Measurements from ENCODE around the gene ARL6IP6. TPM values are rescaled to one million over a fixed set of nuclear protein-coding genes. Genes with fewer than 3 reads are reported as not detected.

Gene ARL6IP6
- total and polyA plus RNA-seq, 10 of the 15 experiments (the other 5 are each of a cell fraction or from before 2014, with no cell fraction given) = 15.8 to 87.3 (median 28.4) TPM

DNA sequence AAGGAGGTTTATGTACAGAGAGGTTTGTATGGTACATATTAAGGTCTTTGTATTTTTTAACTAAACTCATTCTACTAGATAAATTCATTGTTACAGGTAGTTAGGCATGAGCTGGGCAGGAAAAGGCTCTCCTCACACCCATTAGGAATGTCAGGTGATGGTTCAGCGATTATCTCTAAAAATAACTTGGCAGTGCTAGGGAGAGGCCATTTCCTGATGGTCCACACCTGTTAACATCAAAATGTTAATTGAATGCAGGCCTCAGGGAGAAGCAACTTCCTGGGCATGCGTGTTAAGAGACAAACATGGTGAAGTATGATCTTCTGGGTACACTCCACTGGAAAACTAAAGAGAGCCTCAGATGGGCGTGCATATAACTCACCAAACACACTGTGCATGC, 73.6 kb downstream of the ARL6IP6 start:
- Histone ChIP-seq H3K27me3 (replicated peaks in 1 of 2; ENCODE audit: control insufficient read depth in 2 of 2, insufficient read depth in 2 of 2, low read length in 1 of 2) (no peaks in the 10 kb centered on the region; a peak in 1 of 4 replicates), H3K4me3 (no peak overlapping the region), H3K9ac (ENCODE audit: control insufficient read depth, insufficient read depth, low read length) (no peak overlapping the region), H3K36me3 (ENCODE audit: control insufficient read depth in 2 of 2, insufficient read depth in 2 of 2, low read length in 1 of 2) (no peaks in the 10 kb centered on the region), H3K9me3 (replicated peaks; ENCODE audit: control insufficient read depth, insufficient read depth, low read length) (no peaks in the 10 kb centered on the region; the same call in 2 of the 3 replicates), H4K20me1 (ENCODE audit: control insufficient read depth, insufficient read depth) (no peaks in the 10 kb centered on the region), H3K27ac (ENCODE audit: control insufficient read depth, insufficient read depth) (no peak overlapping the region), H2AFZ (ENCODE audit: control insufficient read depth, low read depth, low read length) (no peak overlapping the region), H3K4me1 (ENCODE audit: control insufficient read depth, insufficient read depth, low read length) (no peaks in the 10 kb centered on the region), H3K4me2 (ENCODE audit: control insufficient read depth, insufficient read depth) (no peak overlapping the region), H3K79me2 (ENCODE audit: control insufficient read depth, insufficient read depth, low read length) (no peaks in the 10 kb centered on the region)
- in situ Hi-C loops (cut with MboI) = no loop called here
- FAIRE-seq (no peak), DNase-seq (ENCODE audit: low read depth, low spot score) (no peak), ATAC-seq (no peak)
- SMC1A ChIA-PET (ENCODE audit: uncharacterized antibody, unreplicated experiment) = no interaction called here
- intact Hi-C loops (cut with micrococcal nuclease; ENCODE audit: unreplicated experiment) = no loop called here
- WGBS (ENCODE audit: insufficient coverage, insufficient replicate concordance, low lambda C conversion rate, missing lambda C conversion rate) = 3% methylated on average over 3 of the region's 3 CpGs
- RAD21 ChIA-PET (ENCODE audit: unreplicated experiment) = no interaction called here
- POLR2A ChIA-PET = no interaction called here
- CTCF ChIA-PET = no interaction called here
- BruUV-seq (replicated peaks) = no TSS peak
- TF ChIP-seq, protein P1, sequence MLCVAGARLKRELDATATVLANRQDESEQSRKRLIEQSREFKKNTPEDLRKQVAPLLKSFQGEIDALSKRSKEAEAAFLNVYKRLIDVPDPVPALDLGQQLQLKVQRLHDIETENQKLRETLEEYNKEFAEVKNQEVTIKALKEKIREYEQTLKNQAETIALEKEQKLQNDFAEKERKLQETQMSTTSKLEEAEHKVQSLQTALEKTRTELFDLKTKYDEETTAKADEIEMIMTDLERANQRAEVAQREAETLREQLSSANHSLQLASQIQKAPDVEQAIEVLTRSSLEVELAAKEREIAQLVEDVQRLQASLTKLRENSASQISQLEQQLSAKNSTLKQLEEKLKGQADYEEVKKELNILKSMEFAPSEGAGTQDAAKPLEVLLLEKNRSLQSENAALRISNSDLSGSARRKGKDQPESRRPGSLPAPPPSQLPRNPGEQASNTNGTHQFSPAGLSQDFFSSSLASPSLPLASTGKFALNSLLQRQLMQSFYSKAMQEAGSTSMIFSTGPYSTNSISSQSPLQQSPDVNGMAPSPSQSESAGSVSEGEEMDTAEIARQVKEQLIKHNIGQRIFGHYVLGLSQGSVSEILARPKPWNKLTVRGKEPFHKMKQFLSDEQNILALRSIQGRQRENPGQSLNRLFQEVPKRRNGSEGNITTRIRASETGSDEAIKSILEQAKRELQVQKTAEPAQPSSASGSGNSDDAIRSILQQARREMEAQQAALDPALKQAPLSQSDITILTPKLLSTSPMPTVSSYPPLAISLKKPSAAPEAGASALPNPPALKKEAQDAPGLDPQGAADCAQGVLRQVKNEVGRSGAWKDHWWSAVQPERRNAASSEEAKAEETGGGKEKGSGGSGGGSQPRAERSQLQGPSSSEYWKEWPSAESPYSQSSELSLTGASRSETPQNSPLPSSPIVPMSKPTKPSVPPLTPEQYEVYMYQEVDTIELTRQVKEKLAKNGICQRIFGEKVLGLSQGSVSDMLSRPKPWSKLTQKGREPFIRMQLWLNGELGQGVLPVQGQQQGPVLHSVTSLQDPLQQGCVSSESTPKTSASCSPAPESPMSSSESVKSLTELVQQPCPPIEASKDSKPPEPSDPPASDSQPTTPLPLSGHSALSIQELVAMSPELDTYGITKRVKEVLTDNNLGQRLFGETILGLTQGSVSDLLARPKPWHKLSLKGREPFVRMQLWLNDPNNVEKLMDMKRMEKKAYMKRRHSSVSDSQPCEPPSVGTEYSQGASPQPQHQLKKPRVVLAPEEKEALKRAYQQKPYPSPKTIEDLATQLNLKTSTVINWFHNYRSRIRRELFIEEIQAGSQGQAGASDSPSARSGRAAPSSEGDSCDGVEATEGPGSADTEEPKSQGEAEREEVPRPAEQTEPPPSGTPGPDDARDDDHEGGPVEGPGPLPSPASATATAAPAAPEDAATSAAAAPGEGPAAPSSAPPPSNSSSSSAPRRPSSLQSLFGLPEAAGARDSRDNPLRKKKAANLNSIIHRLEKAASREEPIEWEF (IDR thresholded peaks at IDR 0.05; ENCODE audit: insufficient replicate concordance, low read depth, low read length) = no peak
- TF ChIP-seq ZNF384 (IDR thresholded peaks at IDR 0.05; ENCODE audit: borderline replicate concordance, low read depth, low read length) = no peak
- TF ChIP-seq, protein P2, sequence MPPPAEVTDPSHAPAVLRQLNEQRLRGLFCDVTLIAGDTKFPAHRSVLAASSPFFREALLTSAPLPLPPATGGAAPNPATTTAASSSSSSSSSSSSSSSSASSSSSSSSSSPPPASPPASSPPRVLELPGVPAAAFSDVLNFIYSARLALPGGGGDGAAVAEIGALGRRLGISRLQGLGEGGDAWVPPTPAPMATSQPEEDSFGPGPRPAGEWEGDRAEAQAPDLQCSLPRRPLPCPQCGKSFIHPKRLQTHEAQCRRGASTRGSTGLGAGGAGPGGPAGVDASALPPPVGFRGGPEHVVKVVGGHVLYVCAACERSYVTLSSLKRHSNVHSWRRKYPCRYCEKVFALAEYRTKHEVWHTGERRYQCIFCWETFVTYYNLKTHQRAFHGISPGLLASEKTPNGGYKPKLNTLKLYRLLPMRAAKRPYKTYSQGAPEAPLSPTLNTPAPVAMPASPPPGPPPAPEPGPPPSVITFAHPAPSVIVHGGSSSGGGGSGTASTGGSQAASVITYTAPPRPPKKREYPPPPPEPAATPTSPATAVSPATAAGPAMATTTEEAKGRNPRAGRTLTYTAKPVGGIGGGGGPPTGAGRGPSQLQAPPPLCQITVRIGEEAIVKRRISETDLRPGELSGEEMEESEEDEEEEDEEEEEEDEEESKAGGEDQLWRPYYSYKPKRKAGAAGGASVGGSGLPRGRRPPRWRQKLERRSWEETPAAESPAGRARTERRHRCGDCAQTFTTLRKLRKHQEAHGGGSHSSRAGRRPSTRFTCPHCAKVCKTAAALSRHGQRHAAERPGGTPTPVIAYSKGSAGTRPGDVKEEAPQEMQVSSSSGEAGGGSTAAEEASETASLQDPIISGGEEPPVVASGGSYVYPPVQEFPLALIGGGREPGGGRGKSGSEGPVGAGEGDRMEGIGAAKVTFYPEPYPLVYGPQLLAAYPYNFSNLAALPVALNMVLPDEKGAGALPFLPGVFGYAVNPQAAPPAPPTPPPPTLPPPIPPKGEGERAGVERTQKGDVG (CRISPR knock-in tag; IDR thresholded peaks at IDR 0.05) = no peak
- no peak for TF ChIP-seq BACH1 (IDR thresholded peaks at IDR 0.05; ENCODE audit: borderline replicate concordance)
- no peak for TF ChIP-seq RAD21 (IDR thresholded peaks at IDR 0.05; ENCODE audit: insufficient read depth, low read depth, low read length)
- TF ChIP-seq GATAD2B (conservative IDR thresholded peaks at IDR 0.05; ENCODE audit: low read depth) = no peak
- TF ChIP-seq, protein P3, sequence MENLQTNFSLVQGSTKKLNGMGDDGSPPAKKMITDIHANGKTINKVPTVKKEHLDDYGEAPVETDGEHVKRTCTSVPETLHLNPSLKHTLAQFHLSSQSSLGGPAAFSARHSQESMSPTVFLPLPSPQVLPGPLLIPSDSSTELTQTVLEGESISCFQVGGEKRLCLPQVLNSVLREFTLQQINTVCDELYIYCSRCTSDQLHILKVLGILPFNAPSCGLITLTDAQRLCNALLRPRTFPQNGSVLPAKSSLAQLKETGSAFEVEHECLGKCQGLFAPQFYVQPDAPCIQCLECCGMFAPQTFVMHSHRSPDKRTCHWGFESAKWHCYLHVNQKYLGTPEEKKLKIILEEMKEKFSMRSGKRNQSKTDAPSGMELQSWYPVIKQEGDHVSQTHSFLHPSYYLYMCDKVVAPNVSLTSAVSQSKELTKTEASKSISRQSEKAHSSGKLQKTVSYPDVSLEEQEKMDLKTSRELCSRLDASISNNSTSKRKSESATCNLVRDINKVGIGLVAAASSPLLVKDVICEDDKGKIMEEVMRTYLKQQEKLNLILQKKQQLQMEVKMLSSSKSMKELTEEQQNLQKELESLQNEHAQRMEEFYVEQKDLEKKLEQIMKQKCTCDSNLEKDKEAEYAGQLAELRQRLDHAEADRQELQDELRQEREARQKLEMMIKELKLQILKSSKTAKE (IDR thresholded peaks at IDR 0.05; ENCODE audit: low read depth, poor library complexity, severe bottlenecking) = no peak
- TF ChIP-seq SUZ12 (IDR thresholded peaks at IDR 0.05; ENCODE audit: unreplicated experiment) = no peak
- TF ChIP-seq CBX5 (IDR thresholded peaks at IDR 0.05; ENCODE audit: low read depth) = no peak
- TF ChIP-seq LARP7 (IDR thresholded peaks at IDR 0.05) = no peak
- TF ChIP-seq, protein P4, sequence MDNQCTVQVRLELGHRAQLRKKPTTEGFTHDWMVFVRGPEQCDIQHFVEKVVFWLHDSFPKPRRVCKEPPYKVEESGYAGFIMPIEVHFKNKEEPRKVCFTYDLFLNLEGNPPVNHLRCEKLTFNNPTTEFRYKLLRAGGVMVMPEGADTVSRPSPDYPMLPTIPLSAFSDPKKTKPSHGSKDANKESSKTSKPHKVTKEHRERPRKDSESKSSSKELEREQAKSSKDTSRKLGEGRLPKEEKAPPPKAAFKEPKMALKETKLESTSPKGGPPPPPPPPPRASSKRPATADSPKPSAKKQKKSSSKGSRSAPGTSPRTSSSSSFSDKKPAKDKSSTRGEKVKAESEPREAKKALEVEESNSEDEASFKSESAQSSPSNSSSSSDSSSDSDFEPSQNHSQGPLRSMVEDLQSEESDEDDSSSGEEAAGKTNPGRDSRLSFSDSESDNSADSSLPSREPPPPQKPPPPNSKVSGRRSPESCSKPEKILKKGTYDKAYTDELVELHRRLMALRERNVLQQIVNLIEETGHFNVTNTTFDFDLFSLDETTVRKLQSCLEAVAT (IDR thresholded peaks at IDR 0.05) = no peak
- no peak for TF ChIP-seq EZH2 (IDR thresholded peaks at IDR 0.05; ENCODE audit: borderline replicate concordance, control insufficient read depth, low read depth, low read length)
- no peak for TF ChIP-seq PML (IDR thresholded peaks at IDR 0.05; ENCODE audit: low read length)
